Loucy (cell line): ENCODE results near the gene HCFC1.

Experiments used
- H2AFZ ChIP-seq: fragments of 200-600 bp; sonication (generic); 2 replicates; pipeline ENCODE4 v1.6.0; 2016; ENCODE audit warnings: antibody characterized with exemption, mild to moderate bottlenecking, low read length, moderate library complexity
- H3F3A ChIP-seq: fragments of 200-600 bp; 2 replicates; pipeline ENCODE4 v1.6.0; 2016; ENCODE audit warnings: antibody characterized with exemption, low read depth, mild to moderate bottlenecking
- H3K27me3 ChIP-seq: fragments of 200-600 bp; sonication (generic); 2 replicates; pipeline ENCODE4 v1.6.1; 2014; ENCODE audit warnings: low read length, mild to moderate bottlenecking; ENCODE audit not compliant: insufficient read depth, poor library complexity, severe bottlenecking
- H3K36me3 ChIP-seq: fragments of 200-600 bp; sonication (generic); 2 replicates; pipeline ENCODE4 v1.6.1; 2016; ENCODE audit warnings: low read length; ENCODE audit not compliant: insufficient read depth
- H3K4me1 ChIP-seq: fragments of 200-600 bp; sonication (generic); 2 replicates; pipeline ENCODE4 v1.5.1; 2014; ENCODE audit warnings: low read length, mild to moderate bottlenecking; ENCODE audit not compliant: insufficient read depth, poor library complexity, severe bottlenecking
- H3K4me2 ChIP-seq: fragments of 200-600 bp; sonication (generic); 2 replicates; pipeline ENCODE4 v1.6.0; 2014; ENCODE audit warnings: antibody characterized with exemption, low read length, low read depth, mild to moderate bottlenecking; ENCODE audit not compliant: poor library complexity, severe bottlenecking
- H3K4me3 ChIP-seq: fragments of 200-600 bp; sonication (generic); 2 replicates; pipeline ENCODE4 v1.5.1; 2014; ENCODE audit warnings: low read length, mild to moderate bottlenecking, mixed read lengths; ENCODE audit not compliant: poor library complexity, severe bottlenecking
- H3K79me2 ChIP-seq: fragments of 200-600 bp; sonication (generic); 2 replicates; pipeline ENCODE4 v1.6.1; 2014; ENCODE audit warnings: low read length; ENCODE audit not compliant: insufficient read depth
- H3K9ac ChIP-seq: fragments of 200-600 bp; sonication (generic); 2 replicates; pipeline ENCODE4 v1.6.0; 2014; ENCODE audit warnings: mild to moderate bottlenecking, low read depth, low read length, moderate library complexity; ENCODE audit not compliant: poor library complexity, severe bottlenecking
- H3K9me2 ChIP-seq: fragments of 200-600 bp; sonication (generic); replicated peaks from 2 replicates; pipeline ENCODE4 v1.6.1; 2016; ENCODE audit warnings: low read depth, low read length, mixed read lengths
- H3K9me3 ChIP-seq: fragments of 200-600 bp; sonication (generic); 2 replicates; pipeline ENCODE4 v1.6.1; 2014; ENCODE audit warnings: mild to moderate bottlenecking, antibody characterized with exemption, low read length, low read depth; ENCODE audit not compliant: insufficient read depth
- H4K20me1 ChIP-seq: fragments of 200-600 bp; sonication (generic); 2 replicates; pipeline ENCODE4 v1.6.0; 2014; ENCODE audit warnings: antibody characterized with exemption, low read length, mild to moderate bottlenecking; ENCODE audit not compliant: insufficient read depth, poor library complexity, severe bottlenecking
- CTCF ChIP-seq: fragments of 200-600 bp; sonication (generic); conservative IDR thresholded peaks from 2 replicates; pipeline ENCODE4 v1.5.1; 2014; ENCODE audit warnings: mild to moderate bottlenecking, antibody characterized with exemption, low read length
- EZH2phosphoT487 ChIP-seq: fragments of 200-600 bp; IDR thresholded peaks from 2 replicates; pipeline ENCODE4 v1.6.1; 2018; ENCODE audit warnings: antibody characterized with exemption, mild to moderate bottlenecking, moderate library complexity, borderline replicate concordance

Gene HCFC1

GRCh38 chrX:153927672-153927921 lies 44.0 kb downstream of the HCFC1 start:
- Histone ChIP-seq H4K20me1 (peaks cover 6% of the 10 kb centered on the region), H3K9me2 (no peaks in the 10 kb centered on the region), H3K9me3 (no peaks in the 10 kb centered on the region), H2AFZ (no peak overlapping the region), H3K9ac (peak overlapping the region; percentile 100), H3F3A (peaks cover 7% of the 10 kb centered on the region; the same call in 1 of the 2 replicates), H3K4me2 (peak overlapping the region; percentile 80), H3K4me1 (peaks cover 11% of the 10 kb centered on the region), H3K79me2 (peaks cover 59% of the 10 kb centered on the region), H3K4me3 (peak overlapping the region; percentile 98), H3K36me3 (no peaks in the 10 kb centered on the region), H3K27me3 (no peaks in the 10 kb centered on the region)
- no peak for TF ChIP-seq CTCF
- no peak for TF ChIP-seq EZH2phosphoT487

- H3K36me3 ChIP-seq = no peaks in the 10 kb centered on the region
- H3K27me3 ChIP-seq = no peaks in the 10 kb centered on the region
- H4K20me1 ChIP-seq = peaks cover 9% of the 10 kb centered on the region
- peak overlapping the region; percentile 98 for H3K4me3 ChIP-seq
- H3F3A ChIP-seq = peaks cover 7% of the 10 kb centered on the region; the same call in 1 of the 2 replicates
- H2AFZ ChIP-seq = no peak overlapping the region
- TF ChIP-seq EZH2phosphoT487 (no peak), CTCF (no peak)
- H3K9me2 ChIP-seq = no peaks in the 10 kb centered on the region
- H3K9me3 ChIP-seq = no peaks in the 10 kb centered on the region
- H3K4me1 ChIP-seq = peaks cover 11% of the 10 kb centered on the region
- H3K4me2 ChIP-seq = peak overlapping the region; percentile 84
- peaks cover 59% of the 10 kb centered on the region for H3K79me2 ChIP-seq
- peak overlapping the region; percentile 100 for H3K9ac ChIP-seq
Measured at GRCh38 chrX:153926858-153927671, 44.6 kb downstream of the HCFC1 start.

GRCh38 chrX:153926552-153926857 lies 45.1 kb downstream of the HCFC1 start:
- no peak overlapping the region for H2AFZ ChIP-seq
- peaks cover 11% of the 10 kb centered on the region for H4K20me1 ChIP-seq
- H3K4me1 ChIP-seq = peaks cover 11% of the 10 kb centered on the region
- H3K36me3 ChIP-seq = no peaks in the 10 kb centered on the region
- peaks cover 7% of the 10 kb centered on the region; the same call in 1 of the 2 replicates for H3F3A ChIP-seq
- H3K27me3 ChIP-seq = no peaks in the 10 kb centered on the region
- peaks cover 59% of the 10 kb centered on the region for H3K79me2 ChIP-seq
- no peaks in the 10 kb centered on the region for H3K9me3 ChIP-seq
- no peak for TF ChIP-seq CTCF
- TF ChIP-seq EZH2phosphoT487 = no peak
- peak overlapping the region; percentile 84 for H3K4me2 ChIP-seq
- peak overlapping the region; percentile 100 for H3K9ac ChIP-seq
- H3K4me3 ChIP-seq = peak overlapping the region; percentile 98
- no peaks in the 10 kb centered on the region for H3K9me2 ChIP-seq
